GM12875 (cell line): ENCODE results near the gene HJV.
"Not testable (repeated sequence)": the region's sequence is repeated elsewhere in the genome, so short reads cannot be mapped to it uniquely, and the experiment has no call there.

Experiments
- H3K4me3 ChIP-seq: one replicate; pipeline ENCODE4 v1.5.1; 2011; ENCODE audit warnings: low read depth, low read length, control low read depth
- CTCF ChIP-seq: IDR thresholded peaks from 2 replicates; pipeline ENCODE4 v1.5.1; 2011; ENCODE audit warnings: low read depth, mild to moderate bottlenecking, control low read depth, inconsistent platforms, low read length, moderate library complexity, borderline replicate concordance; ENCODE audit not compliant: insufficient read depth

Gene HJV

GRCh38 chr1:146039844-146040194 lies 18.3 kb upstream of the HJV start:
- no peak for TF ChIP-seq CTCF
- no peak overlapping the region for H3K4me3 ChIP-seq

GRCh38 chr1:146036965-146037646 lies 15.6 kb upstream of the HJV start:
- peak overlapping the region; percentile 65 for H3K4me3 ChIP-seq
- no peak for TF ChIP-seq CTCF

- no peak for TF ChIP-seq CTCF
- peak overlapping the region; percentile 54 for H3K4me3 ChIP-seq
These were observed 14.9 kb upstream of the HJV start for GRCh38 chr1:146036241-146036964.

- peak overlapping the region; percentile 10 for H3K4me3 ChIP-seq
- TF ChIP-seq CTCF, result no peak
These were observed 13.5 kb upstream of the HJV start for GRCh38 chr1:146035048-146035423.

GRCh38 chr1:146032631-146033219 lies 11.2 kb upstream of the HJV start:
- peak; percentile 32; the same call in 1 of the 2 replicates for TF ChIP-seq CTCF
- no peak overlapping the region for H3K4me3 ChIP-seq

- no peak overlapping the region for H3K4me3 ChIP-seq
- TF ChIP-seq CTCF, result no peak
These were observed 9.9 kb upstream of the HJV start for GRCh38 chr1:146031476-146031875.

- no peak overlapping the region for H3K4me3 ChIP-seq
- TF ChIP-seq CTCF, result no peak
These were observed 7.6 kb upstream of the HJV start for GRCh38 chr1:146029117-146029516.

GRCh38 chr1:146026650-146027049 lies 5.1 kb upstream of the HJV start:
- not testable (repeated sequence) for H3K4me3 ChIP-seq

GRCh38 chr1:146025787-146026495 lies 4.4 kb upstream of the HJV start:
- not testable (repeated sequence) for H3K4me3 ChIP-seq
